IPS-20b (cell line): ENCODE data around the gene PRPF18.
A peak's percentile ranks its signal among the peaks of the same experiment; 100 is the strongest.

ENCODE experiments used
- H3K27ac ChIP-seq: one replicate; pipeline ENCODE4 v1.5.1; 2013; ENCODE audit warnings: low read length
- H3K27me3 ChIP-seq: 2 replicates; pipeline ENCODE4 v1.6.1; 2013; ENCODE audit warnings: mild to moderate bottlenecking, low read length, inconsistent platforms; ENCODE audit not compliant: insufficient read depth
- H3K36me3 ChIP-seq: 2 replicates; pipeline ENCODE4 v1.6.1; 2013; ENCODE audit warnings: low read depth, mild to moderate bottlenecking, inconsistent platforms, low read length, moderate library complexity; ENCODE audit not compliant: insufficient read depth
- H3K4me1 ChIP-seq: 2 replicates; pipeline ENCODE4 v1.6.1; 2013; ENCODE audit warnings: mild to moderate bottlenecking, control low read depth, inconsistent platforms, low read length, moderate library complexity; ENCODE audit not compliant: insufficient read depth
- H3K4me3 ChIP-seq: 2 replicates; pipeline ENCODE4 v1.5.1; 2013; ENCODE audit warnings: mild to moderate bottlenecking, low read length, inconsistent platforms
- H3K9ac ChIP-seq: 2 replicates; pipeline ENCODE4 v1.6.1; 2013; ENCODE audit warnings: low read depth, mild to moderate bottlenecking, inconsistent platforms, low read length, moderate library complexity
- H3K9me3 ChIP-seq: 2 replicates; pipeline ENCODE4 v1.6.1; 2013; ENCODE audit warnings: mild to moderate bottlenecking, low read depth, low read length, inconsistent platforms; ENCODE audit not compliant: insufficient read depth

The PRPF18 gene

GRCh38 chr10:13612654-13613373 is 26.0 kb downstream of the PRPF18 start:
- Histone ChIP-seq H3K36me3 (peaks cover 45% of the 10 kb centered on the region), H3K27ac (no peak overlapping the region)

GRCh38 chr10:13613519-13613918 is 26.8 kb downstream of the PRPF18 start:
- Histone ChIP-seq H3K9me3 (no peaks in the 10 kb centered on the region), H3K36me3 (peaks cover 48% of the 10 kb centered on the region), H3K4me1 (peaks cover 29% of the 10 kb centered on the region), H3K4me3 (no peak overlapping the region), H3K27me3 (no peaks in the 10 kb centered on the region), H3K9ac (no peak overlapping the region), H3K27ac (no peak overlapping the region)

More at GRCh38 chr10:13612654-13613373, 26.0 kb downstream of the PRPF18 start:
- H3K9me3 ChIP-seq, result no peaks in the 10 kb centered on the region
- no peak overlapping the region for H3K9ac ChIP-seq
- no peak overlapping the region for H3K4me3 ChIP-seq
- H3K27me3 ChIP-seq, result no peaks in the 10 kb centered on the region
- peaks cover 36% of the 10 kb centered on the region for H3K4me1 ChIP-seq

GRCh38 chr10:13614530-13615332 is 28.0 kb downstream of the PRPF18 start:
- Histone ChIP-seq H3K4me3 (no peak overlapping the region), H3K27ac (no peak overlapping the region), H3K27me3 (no peaks in the 10 kb centered on the region), H3K9ac (peak overlapping the region; percentile 66; the same call in 1 of the 2 replicates), H3K36me3 (peaks cover 55% of the 10 kb centered on the region), H3K4me1 (peaks cover 25% of the 10 kb centered on the region), H3K9me3 (no peaks in the 10 kb centered on the region)

- Histone ChIP-seq H3K27me3 (no peaks in the 10 kb centered on the region), H3K4me3 (no peak overlapping the region; the same call in 1 of the 2 replicates), H3K4me1 (peaks cover 25% of the 10 kb centered on the region), H3K9ac (peak overlapping the region; percentile 66; the same call in 1 of the 2 replicates), H3K9me3 (no peaks in the 10 kb centered on the region), H3K36me3 (peaks cover 44% of the 10 kb centered on the region), H3K27ac (no peak overlapping the region)
Measured at GRCh38 chr10:13615650-13616300, 29.0 kb downstream of the PRPF18 start.

- Histone ChIP-seq H3K4me3 (no peak overlapping the region), H3K27ac (no peak overlapping the region), H3K27me3 (no peaks in the 10 kb centered on the region), H3K9me3 (no peaks in the 10 kb centered on the region), H3K4me1 (peaks cover 25% of the 10 kb centered on the region), H3K9ac (no peak overlapping the region), H3K36me3 (peaks cover 35% of the 10 kb centered on the region)
Measured at GRCh38 chr10:13617116-13617515, 30.4 kb downstream of the PRPF18 start.

GRCh38 chr10:13621931-13622330 is 35.2 kb downstream of the PRPF18 start:
- peaks cover 21% of the 10 kb centered on the region for H3K36me3 ChIP-seq

GRCh38 chr10:13624630-13625029 is 37.9 kb downstream of the PRPF18 start:
- Histone ChIP-seq H3K9me3 (no peaks in the 10 kb centered on the region), H3K4me3 (no peak overlapping the region), H3K27me3 (no peaks in the 10 kb centered on the region), H3K4me1 (peaks cover 16% of the 10 kb centered on the region), H3K9ac (no peak overlapping the region), H3K27ac (no peak overlapping the region), H3K36me3 (no peaks in the 10 kb centered on the region)

More at GRCh38 chr10:13621931-13622330, 35.2 kb downstream of the PRPF18 start:
- Histone ChIP-seq H3K9ac (no peak overlapping the region), H3K9me3 (no peaks in the 10 kb centered on the region), H3K4me3 (no peak overlapping the region), H3K27ac (no peak overlapping the region), H3K27me3 (no peaks in the 10 kb centered on the region), H3K4me1 (peaks cover 3% of the 10 kb centered on the region)

GRCh38 chr10:13627459-13628310 is 40.9 kb downstream of the PRPF18 start:
- no peaks in the 10 kb centered on the region for H3K9me3 ChIP-seq
- H3K4me1 ChIP-seq, result peaks cover 16% of the 10 kb centered on the region
- peaks cover 7% of the 10 kb centered on the region; the same call in 1 of the 2 replicates for H3K36me3 ChIP-seq
- H3K27me3 ChIP-seq, result no peaks in the 10 kb centered on the region
- H3K27ac ChIP-seq, result no peak overlapping the region
- H3K4me3 ChIP-seq, result no peak overlapping the region
- no peak overlapping the region for H3K9ac ChIP-seq

GRCh38 chr10:13628661-13629060 is 41.9 kb downstream of the PRPF18 start:
- Histone ChIP-seq H3K27me3 (no peaks in the 10 kb centered on the region), H3K9me3 (no peaks in the 10 kb centered on the region), H3K4me1 (peaks cover 19% of the 10 kb centered on the region), H3K36me3 (peaks cover 7% of the 10 kb centered on the region; the same call in 1 of the 2 replicates), H3K27ac (no peak overlapping the region), H3K4me3 (no peak overlapping the region), H3K9ac (no peak overlapping the region)

GRCh38 chr10:13629116-13629515 is 42.4 kb downstream of the PRPF18 start:
- H3K9ac ChIP-seq, result no peak overlapping the region
- H3K27ac ChIP-seq, result no peak overlapping the region
- no peaks in the 10 kb centered on the region for H3K27me3 ChIP-seq
- peaks cover 19% of the 10 kb centered on the region for H3K4me1 ChIP-seq
- H3K4me3 ChIP-seq, result no peak overlapping the region
- H3K36me3 ChIP-seq, result peaks cover 7% of the 10 kb centered on the region; the same call in 1 of the 2 replicates
- no peaks in the 10 kb centered on the region for H3K9me3 ChIP-seq

GRCh38 chr10:13630231-13630630 is 43.5 kb downstream of the PRPF18 start:
- Histone ChIP-seq H3K9ac (no peak overlapping the region), H3K27me3 (no peaks in the 10 kb centered on the region), H3K4me1 (peaks cover 19% of the 10 kb centered on the region), H3K36me3 (peaks cover 7% of the 10 kb centered on the region; the same call in 1 of the 2 replicates), H3K27ac (no peak overlapping the region), H3K4me3 (no peak overlapping the region), H3K9me3 (no peaks in the 10 kb centered on the region)
